Memory B cell (primary cell): ENCODE data around the gene VTI1B.

ENCODE experiments used
- ATAC-seq: fragments of 150-1000 bp; cut with Tn5 transposase; 2 replicates; pipeline ENCODE4 v1.10.0; 2021; ENCODE audit warnings: low read depth, mild to moderate bottlenecking, moderate library complexity
- DNase-seq, 2 donors: peaks; one replicate each; pipeline ENCODE4 v3.0.0; 2022; ENCODE audit warnings: low spot score in 2 of 2
- H3K27ac Mint-ChIP-seq: one replicate; pipeline ENCODE4 v1.8.0; 2022; ENCODE audit warnings: mild to moderate bottlenecking, moderate library complexity, mixed read lengths
- H3K27me3 Mint-ChIP-seq: one replicate; pipeline ENCODE4 v1.8.0; 2022; ENCODE audit warnings: mixed read lengths
- H3K36me3 Mint-ChIP-seq: one replicate; pipeline ENCODE4 v1.8.0; 2022; ENCODE audit warnings: mild to moderate bottlenecking, mixed read lengths
- H3K4me1 Mint-ChIP-seq: one replicate; pipeline ENCODE4 v1.8.0; 2022; ENCODE audit warnings: mixed read lengths
- H3K4me3 Mint-ChIP-seq: one replicate; pipeline ENCODE4 v1.8.0; 2022; ENCODE audit warnings: mild to moderate bottlenecking, moderate library complexity, mixed read lengths
- H3K9me3 Mint-ChIP-seq: one replicate; pipeline ENCODE4 v1.8.0; 2022; ENCODE audit warnings: mixed read lengths

The VTI1B gene

DNA sequence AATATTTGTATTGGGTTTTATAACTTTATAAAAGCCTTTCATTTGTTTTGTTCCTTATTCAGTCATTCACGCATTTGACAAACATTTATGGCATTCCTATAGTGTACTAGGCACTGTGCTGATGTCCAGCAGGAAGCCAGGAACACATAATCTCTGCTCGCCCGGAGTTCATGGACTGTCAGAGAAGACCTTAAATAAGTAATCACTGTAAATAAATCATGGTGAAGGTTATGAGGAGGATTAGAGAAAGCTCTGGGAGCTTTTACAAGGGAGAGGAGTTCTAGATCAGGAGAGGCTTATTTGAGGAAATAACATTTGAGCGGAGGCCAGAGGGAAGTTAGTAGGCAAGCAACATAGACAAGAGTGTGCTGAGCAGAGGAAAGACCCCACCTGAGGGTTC lies 22.6 kb upstream of the VTI1B start:
- no peaks in the 10 kb centered on the region for H3K27me3 Mint-ChIP-seq

DNA sequence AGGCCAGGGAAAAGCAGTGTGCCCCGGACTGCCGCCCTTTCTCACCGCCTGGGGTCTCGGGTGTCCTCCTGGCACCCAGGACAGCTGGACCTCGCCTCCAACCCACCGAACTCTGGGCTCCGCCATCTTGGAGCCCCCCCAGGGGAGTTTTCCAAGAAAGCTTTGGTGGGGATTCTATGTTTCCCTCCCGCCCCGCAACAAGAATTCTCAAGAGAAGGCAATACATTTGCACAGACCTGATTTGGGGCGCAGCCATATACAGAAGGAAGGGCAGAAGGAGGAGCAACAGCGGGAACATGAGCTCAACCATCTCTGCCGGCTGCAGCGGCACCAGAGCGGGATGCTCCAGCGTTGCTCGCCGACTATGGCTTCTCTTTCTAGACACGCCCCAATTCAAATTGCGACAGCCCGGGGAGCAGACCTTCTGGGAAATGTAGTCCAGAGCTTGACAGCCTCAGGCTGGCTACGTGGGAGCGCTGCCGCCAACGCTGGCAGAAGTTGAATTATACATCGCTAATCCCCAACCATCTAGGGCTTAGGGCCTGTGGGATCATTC lies 21.0 kb upstream of the VTI1B start, which contains the start of gene RDH11:
Gene RDH11, minus strand, starts transcription at position 371 of the 556 bp plus-strand sequence. Its CDS starts 61 bp downstream, at position 310.
- Mint-ChIP-seq H3K27ac (peak within 1 kb of the TSS; percentile 82), H3K4me3 (peak within 1 kb of the TSS; percentile 85), H3K27me3 (no peaks in the 10 kb centered on the region), H3K9me3 (no peaks in the 10 kb centered on the region), H3K4me1 (peaks cover 6% of the 10 kb centered on the region), H3K36me3 (peaks cover 9% of the 10 kb centered on the region)
- DNase-seq, result peak; percentile 55 to 66
- ATAC-seq, result peak; percentile 95

More for the DNA sequence above, 22.6 kb upstream of the VTI1B start:
- Mint-ChIP-seq H3K27ac (no peak overlapping the region), H3K9me3 (no peaks in the 10 kb centered on the region), H3K4me3 (no peak overlapping the region), H3K4me1 (peaks cover 6% of the 10 kb centered on the region), H3K36me3 (peaks cover 4% of the 10 kb centered on the region)
- ATAC-seq (no peak), DNase-seq (no peak)

DNA sequence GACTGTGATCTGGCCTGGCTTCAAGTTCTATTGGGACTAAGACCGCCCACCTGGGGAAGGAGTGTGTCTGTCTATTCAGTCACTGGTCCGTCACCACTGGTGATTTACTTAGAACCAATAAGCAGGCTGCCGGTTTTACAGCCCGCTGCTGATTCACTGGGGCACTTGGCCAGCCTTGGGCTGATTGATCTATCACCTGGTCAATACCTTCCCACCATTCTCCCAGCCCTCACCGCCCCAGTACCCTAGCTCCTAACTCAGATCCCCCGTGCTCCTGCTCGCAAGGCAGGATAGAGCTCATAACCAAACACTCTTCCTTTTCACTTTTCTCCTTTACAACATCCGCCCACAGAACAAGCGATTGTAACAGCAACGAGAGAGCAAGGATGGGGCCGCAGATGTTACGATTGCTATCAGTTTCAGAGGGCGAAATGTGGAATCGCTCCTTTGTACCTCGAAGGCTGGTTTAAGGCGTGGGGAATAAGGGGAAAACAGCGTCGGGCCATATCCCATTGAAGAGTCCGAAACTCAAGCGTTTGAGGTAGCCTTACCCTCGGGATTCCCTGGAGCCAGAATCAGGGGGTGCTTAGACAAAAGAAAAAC lies 20.5 kb upstream of the VTI1B start:
- Mint-ChIP-seq H3K4me1 (peaks cover 6% of the 10 kb centered on the region), H3K27ac (peak overlapping the region; percentile 82), H3K4me3 (peak overlapping the region; percentile 85), H3K9me3 (no peaks in the 10 kb centered on the region), H3K27me3 (no peaks in the 10 kb centered on the region), H3K36me3 (peaks cover 13% of the 10 kb centered on the region)
- peak; percentile 62 for ATAC-seq
- DNase-seq, result peak in 1 of 2 donors; percentile 29

DNA sequence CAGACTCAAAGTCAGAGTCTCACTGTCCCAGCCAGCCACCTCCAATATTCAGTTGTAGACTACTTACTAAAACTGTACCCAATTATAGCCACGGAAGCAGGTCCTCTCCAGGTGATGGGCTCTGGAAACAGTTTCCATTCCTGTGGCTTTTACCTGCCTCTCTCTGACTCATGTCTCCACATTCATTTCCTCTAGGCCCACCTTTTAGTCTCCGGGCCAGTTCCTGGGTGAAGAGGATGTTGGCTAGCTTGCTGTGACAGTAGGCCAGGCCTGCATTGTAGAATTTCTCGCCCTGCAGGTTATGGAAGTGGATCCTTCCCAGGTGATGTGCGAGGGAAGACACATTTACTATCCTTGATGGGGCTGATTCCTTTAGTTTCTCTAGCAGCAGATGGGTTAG lies 15.6 kb upstream of the VTI1B start:
- ATAC-seq (no peak), DNase-seq (no peak)
- Mint-ChIP-seq H3K4me1 (peaks cover 5% of the 10 kb centered on the region), H3K36me3 (peaks cover 35% of the 10 kb centered on the region), H3K27me3 (no peaks in the 10 kb centered on the region), H3K4me3 (no peak overlapping the region), H3K27ac (no peak overlapping the region), H3K9me3 (no peaks in the 10 kb centered on the region)

DNA sequence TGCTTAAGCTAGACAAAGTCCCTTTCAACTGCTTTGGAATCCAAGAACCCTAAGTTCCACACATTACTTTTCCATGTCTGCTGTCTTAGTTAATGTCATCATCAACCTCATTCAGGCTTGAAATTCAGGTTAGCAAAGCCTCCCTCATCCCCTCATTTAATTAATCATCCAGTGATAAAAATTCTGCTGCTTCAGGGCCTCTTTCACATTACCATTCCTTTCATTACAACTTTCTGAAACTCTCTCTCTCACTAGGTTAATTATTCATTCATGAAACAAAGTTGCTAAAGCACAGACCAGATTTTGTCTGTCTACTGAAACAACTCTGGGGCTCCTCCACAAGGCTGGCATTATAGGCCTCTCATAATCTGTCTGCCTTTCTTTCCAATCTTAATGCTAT lies 9.4 kb upstream of the VTI1B start:
- peaks cover 22% of the 10 kb centered on the region for H3K36me3 Mint-ChIP-seq
- H3K4me3 Mint-ChIP-seq, result no peak overlapping the region
- no peaks in the 10 kb centered on the region for H3K27me3 Mint-ChIP-seq
- peaks cover 4% of the 10 kb centered on the region for H3K4me1 Mint-ChIP-seq
- H3K27ac Mint-ChIP-seq, result peak overlapping the region; percentile 4
- H3K9me3 Mint-ChIP-seq, result no peaks in the 10 kb centered on the region
- DNase-seq (no peak), ATAC-seq (no peak)

DNA sequence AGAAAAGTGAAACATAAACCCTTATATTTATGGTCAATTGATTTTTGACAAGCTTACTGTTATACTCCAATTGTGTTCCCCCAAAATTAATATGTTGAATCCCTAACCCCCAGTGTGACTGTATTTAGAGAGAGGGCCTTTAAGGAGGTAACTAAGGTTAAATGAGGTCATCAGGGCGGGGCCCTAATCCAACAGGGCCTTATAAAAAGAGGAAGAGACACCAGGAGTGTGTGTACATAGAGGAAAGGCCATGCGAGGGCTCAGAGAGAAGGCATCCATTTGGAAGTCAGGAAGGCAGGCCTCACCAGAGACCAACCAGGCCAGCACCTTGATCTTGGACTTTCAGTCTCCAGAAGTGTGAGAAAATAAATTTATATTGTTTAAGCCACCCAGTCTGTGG lies 6.5 kb upstream of the VTI1B start:
- Mint-ChIP-seq H3K27me3 (no peaks in the 10 kb centered on the region), H3K27ac (peak overlapping the region; percentile 28), H3K9me3 (no peaks in the 10 kb centered on the region), H3K4me1 (peaks cover 7% of the 10 kb centered on the region), H3K4me3 (no peak overlapping the region), H3K36me3 (peaks cover 13% of the 10 kb centered on the region)
- DNase-seq (no peak), ATAC-seq (no peak)

DNA sequence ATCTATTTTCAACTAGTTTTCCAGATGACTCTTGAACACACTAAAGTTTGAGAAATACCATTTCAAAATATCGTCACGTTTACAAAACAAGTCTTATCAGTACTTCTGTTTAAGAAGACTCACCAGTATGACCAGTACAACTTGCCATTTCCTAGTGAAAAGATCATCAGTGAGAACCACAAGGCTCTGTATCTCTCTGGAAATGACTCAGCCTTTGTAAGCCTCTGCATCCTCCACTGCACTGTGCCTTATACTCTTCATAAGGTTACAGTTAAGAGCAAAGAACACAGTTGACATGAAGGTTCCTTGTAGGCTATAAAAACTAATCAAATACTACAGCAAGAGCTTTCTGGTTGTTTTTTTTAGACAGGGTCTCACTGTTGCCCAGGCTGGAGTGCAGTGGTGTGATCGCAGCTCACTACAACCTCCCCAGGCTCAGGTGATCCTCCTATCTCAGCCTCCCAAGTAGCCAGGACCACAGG lies 5.7 kb upstream of the VTI1B start:
- H3K27me3 Mint-ChIP-seq, result no peaks in the 10 kb centered on the region
- H3K27ac Mint-ChIP-seq, result no peak overlapping the region
- H3K4me1 Mint-ChIP-seq, result peaks cover 7% of the 10 kb centered on the region
- ATAC-seq (no peak), DNase-seq (no peak)
- no peaks in the 10 kb centered on the region for H3K9me3 Mint-ChIP-seq
- no peak overlapping the region for H3K4me3 Mint-ChIP-seq
- peaks cover 10% of the 10 kb centered on the region for H3K36me3 Mint-ChIP-seq

DNA sequence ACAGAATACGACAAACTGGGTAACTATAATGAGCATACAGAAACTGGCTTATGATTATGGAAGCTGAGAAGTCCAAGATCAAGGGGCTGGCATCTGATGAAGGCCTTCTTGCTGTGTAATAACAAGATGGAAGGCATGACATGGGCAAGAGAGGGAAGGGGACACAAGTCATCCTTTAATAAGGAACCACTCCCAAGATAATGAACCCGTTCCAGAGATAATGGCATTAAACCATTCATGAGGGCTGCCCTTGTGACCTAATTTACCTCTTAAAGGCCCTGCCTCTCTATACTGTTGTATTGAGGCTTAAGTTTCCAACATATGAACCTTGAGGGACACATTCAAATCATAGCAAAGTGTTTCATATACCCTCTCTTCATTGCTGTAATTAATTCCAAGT lies 4.6 kb upstream of the VTI1B start:
- Mint-ChIP-seq H3K4me1 (peaks cover 7% of the 10 kb centered on the region), H3K36me3 (peaks cover 6% of the 10 kb centered on the region), H3K4me3 (no peak overlapping the region), H3K27me3 (no peaks in the 10 kb centered on the region), H3K9me3 (no peaks in the 10 kb centered on the region), H3K27ac (no peak overlapping the region)
- no peak for ATAC-seq
- no peak for DNase-seq

DNA sequence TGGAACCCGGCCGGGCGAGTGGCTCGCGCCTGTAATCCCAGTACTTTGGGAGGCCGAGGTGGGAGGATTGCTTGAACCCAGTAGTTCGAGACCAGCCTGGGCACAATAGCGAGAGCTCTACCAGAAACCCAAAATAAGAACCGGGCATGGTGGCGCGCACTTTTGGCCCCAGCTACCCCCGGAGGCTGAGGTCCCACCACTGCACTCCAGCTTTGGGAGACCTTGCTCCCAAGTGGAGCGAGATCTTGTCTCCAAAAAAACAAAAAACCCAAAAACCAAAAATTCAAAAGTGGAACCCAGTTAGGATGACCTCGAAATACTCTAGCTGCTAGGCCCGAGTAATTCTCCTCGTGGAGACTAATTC lies 769 bp upstream of the VTI1B start:
- H3K27me3 Mint-ChIP-seq, result no peaks in the 10 kb centered on the region
- peak overlapping the region; percentile 90 for H3K27ac Mint-ChIP-seq
- ATAC-seq (no peak), DNase-seq (no peak)
- H3K36me3 Mint-ChIP-seq, result peaks cover 6% of the 10 kb centered on the region
- no peaks in the 10 kb centered on the region for H3K9me3 Mint-ChIP-seq
- H3K4me1 Mint-ChIP-seq, result peaks cover 18% of the 10 kb centered on the region
- H3K4me3 Mint-ChIP-seq, result peak overlapping the region; percentile 86

DNA sequence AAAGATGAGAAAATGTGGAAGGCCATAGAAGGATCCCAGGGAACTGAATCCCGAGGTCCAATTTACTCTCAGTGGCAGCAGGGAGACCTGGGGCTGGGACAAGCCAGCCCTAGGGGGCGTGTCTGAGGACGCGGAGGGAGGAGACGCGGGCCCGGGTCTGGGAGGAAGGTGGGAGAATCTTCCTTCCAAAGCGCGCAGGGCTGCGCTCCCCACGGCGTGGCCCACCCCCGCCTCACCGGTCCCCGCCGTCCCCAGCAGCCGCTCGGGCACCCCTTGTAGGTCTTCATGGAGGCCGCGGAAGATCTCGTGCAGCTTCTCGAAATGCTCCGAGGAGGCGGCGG lies 323 bp downstream of the VTI1B start:
- Mint-ChIP-seq H3K36me3 (peaks cover 8% of the 10 kb centered on the region), H3K9me3 (no peaks in the 10 kb centered on the region), H3K27me3 (no peaks in the 10 kb centered on the region), H3K4me1 (peaks cover 27% of the 10 kb centered on the region), H3K4me3 (peak overlapping the region; percentile 86), H3K27ac (peak overlapping the region; percentile 90)
- ATAC-seq, result peak; percentile 39
- peak in 1 of 2 donors; percentile 59 for DNase-seq

DNA sequence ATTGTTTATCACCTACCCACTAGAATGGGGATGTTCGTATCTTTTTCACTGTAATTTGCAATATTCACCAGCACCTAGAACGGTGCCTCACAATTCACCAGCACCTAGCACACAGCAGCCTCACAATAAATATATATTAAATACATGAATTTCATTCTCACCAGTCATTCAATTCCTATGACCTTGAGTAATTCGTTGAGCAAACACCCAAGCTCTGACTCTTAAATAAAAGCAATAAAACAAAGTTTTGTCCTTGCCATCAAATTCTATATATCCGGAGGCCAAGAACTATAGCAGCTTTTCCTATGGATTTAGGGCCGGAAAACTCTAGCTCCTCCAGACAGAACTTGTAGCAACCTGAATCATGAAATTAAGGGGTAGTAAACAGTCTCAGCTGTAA lies 981 bp downstream of the VTI1B start:
- H3K27ac Mint-ChIP-seq, result peak overlapping the region; percentile 90
- H3K4me1 Mint-ChIP-seq, result peaks cover 30% of the 10 kb centered on the region

DNA sequence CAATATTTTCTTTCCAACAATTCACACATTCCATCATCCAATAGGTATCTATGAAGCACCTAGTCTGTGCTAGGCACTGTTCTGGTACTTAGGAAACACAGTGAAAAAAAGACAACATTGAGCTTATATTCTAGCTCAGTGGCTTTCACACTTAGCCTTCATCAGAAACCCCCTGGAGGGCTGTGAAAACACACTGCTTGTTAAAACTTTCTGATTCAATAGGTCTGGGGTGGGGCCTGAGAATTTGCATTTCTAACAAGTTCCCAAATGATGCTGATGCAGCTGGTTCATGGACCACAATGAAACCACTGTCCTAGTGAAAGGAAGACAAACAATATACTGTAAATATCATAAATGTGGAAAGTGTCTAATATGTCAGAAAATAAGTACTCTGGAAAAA lies 5.9 kb downstream of the VTI1B start:
- DNase-seq (peak in 1 of 2 donors; percentile 10), ATAC-seq (peak; percentile 65)
- Mint-ChIP-seq H3K4me3 (no peak overlapping the region), H3K36me3 (peaks cover 6% of the 10 kb centered on the region), H3K27ac (peak overlapping the region; percentile 67), H3K4me1 (peaks cover 46% of the 10 kb centered on the region), H3K27me3 (no peaks in the 10 kb centered on the region), H3K9me3 (no peaks in the 10 kb centered on the region)

More for the DNA sequence above, 981 bp downstream of the VTI1B start:
- Mint-ChIP-seq H3K27me3 (no peaks in the 10 kb centered on the region), H3K9me3 (no peaks in the 10 kb centered on the region), H3K4me3 (peak overlapping the region; percentile 86), H3K36me3 (peaks cover 8% of the 10 kb centered on the region)
- DNase-seq (no peak), ATAC-seq (no peak)

DNA sequence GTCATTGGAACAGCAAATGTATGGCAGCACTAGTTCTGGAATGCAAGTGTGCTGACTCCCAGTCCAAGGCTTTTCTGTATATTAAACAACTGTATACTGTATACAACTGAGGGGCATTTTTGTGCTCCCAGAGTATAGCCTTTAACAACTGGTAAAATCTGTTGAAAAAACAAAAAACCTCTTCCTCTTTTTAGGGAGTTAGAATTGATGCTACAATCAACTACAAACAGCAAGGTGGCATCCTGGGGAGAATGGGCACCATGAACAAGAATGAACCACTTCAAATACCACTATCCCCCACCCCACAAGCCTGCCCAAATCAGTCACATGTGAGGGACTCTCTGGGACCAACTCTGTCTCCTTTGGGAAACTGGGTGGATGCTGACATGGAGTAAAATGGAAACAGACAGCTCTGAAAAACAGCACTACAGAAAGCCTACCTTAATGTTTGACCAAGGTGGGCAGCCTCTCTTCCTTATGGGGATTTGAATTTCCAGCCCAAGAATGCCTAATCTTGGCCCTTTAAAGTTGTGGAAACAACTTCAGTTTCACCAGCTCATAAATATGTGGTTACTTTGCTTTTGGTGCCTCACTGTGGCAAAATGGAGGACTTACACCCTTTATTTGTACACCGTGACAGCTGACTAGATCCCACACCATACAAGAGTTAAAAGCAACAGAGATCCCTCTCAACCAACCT lies 7.5 kb downstream of the VTI1B start:
- peak in 1 of 2 donors; percentile 34 for DNase-seq
- Mint-ChIP-seq H3K4me1 (peaks cover 39% of the 10 kb centered on the region), H3K27ac (peak overlapping the region; percentile 24), H3K9me3 (no peaks in the 10 kb centered on the region), H3K27me3 (no peaks in the 10 kb centered on the region), H3K4me3 (no peak overlapping the region), H3K36me3 (peaks cover 5% of the 10 kb centered on the region)
- ATAC-seq, result peak; percentile 80

DNA sequence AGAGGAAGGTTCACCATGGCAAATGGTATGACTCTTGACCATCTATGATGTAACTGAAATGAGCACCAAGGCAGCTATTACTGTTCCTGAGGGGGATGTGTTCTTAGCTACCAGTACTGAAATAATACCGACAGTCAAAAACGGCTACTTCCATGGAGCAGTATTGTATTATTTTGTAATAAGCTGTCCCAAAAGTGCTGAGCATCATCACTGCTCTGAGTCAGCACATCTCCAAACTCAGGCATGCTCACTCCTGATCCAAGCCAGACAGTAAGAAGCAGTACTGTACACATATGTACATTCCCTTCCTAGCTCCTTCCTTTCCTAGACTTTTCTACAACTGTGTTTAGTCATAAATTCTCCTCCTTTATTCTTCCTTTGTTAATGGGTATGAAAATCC lies 8.6 kb downstream of the VTI1B start:
- H3K4me1 Mint-ChIP-seq, result peaks cover 36% of the 10 kb centered on the region
- no peaks in the 10 kb centered on the region for H3K27me3 Mint-ChIP-seq
- H3K27ac Mint-ChIP-seq, result peak overlapping the region; percentile 24
- DNase-seq, result no peak
- ATAC-seq, result no peak
- H3K9me3 Mint-ChIP-seq, result no peaks in the 10 kb centered on the region
- H3K4me3 Mint-ChIP-seq, result no peak overlapping the region
- peaks cover 5% of the 10 kb centered on the region for H3K36me3 Mint-ChIP-seq
